ACC112 (cell line): ENCODE results near the gene BZW1.
"Not testable (repeated sequence)": the region's sequence is repeated elsewhere in the genome, so short reads cannot be mapped to it uniquely, and the experiment has no call there.

ENCODE experiments used
- H2AFZ ChIP-seq: fragments of 200-600 bp; sonication (generic); one replicate; pipeline ENCODE4 v1.6.0; 2017; ENCODE audit warnings: antibody characterized with exemption, low read length; ENCODE audit not compliant: unreplicated experiment
- H3K27ac ChIP-seq: fragments of 200-600 bp; sonication (generic); 2 replicates; pipeline ENCODE4 v1.5.1; 2014; ENCODE audit warnings: low read depth, mild to moderate bottlenecking, antibody characterized with exemption, low read length, moderate library complexity
- H3K27me3 ChIP-seq: fragments of 200-600 bp; sonication (generic); 2 replicates; pipeline ENCODE4 v1.6.1; 2014; ENCODE audit warnings: mild to moderate bottlenecking, antibody characterized with exemption, low read length, moderate library complexity, mixed read lengths; ENCODE audit not compliant: insufficient read depth
- H3K36me3 ChIP-seq: fragments of 200-600 bp; sonication (generic); 2 replicates; pipeline ENCODE4 v1.6.1; 2016; ENCODE audit warnings: mild to moderate bottlenecking, antibody characterized with exemption, low read length, moderate library complexity, mixed read lengths; ENCODE audit not compliant: insufficient read depth
- H3K4me1 ChIP-seq: fragments of 200-600 bp; sonication (generic); one replicate; pipeline ENCODE4 v1.6.1; 2016; ENCODE audit warnings: low read length, mixed read lengths; ENCODE audit not compliant: insufficient read depth, unreplicated experiment, control insufficient read depth
- H3K4me3 ChIP-seq: fragments of 200-600 bp; sonication (generic); 2 replicates; pipeline ENCODE4 v1.5.1; 2014; ENCODE audit warnings: mild to moderate bottlenecking, low read depth, low read length
- H3K79me2 ChIP-seq: fragments of 200-600 bp; sonication (generic); one replicate; pipeline ENCODE4 v1.6.0; 2016; ENCODE audit warnings: low read length; ENCODE audit not compliant: control insufficient read depth, unreplicated experiment, insufficient read depth

Gene BZW1

DNA sequence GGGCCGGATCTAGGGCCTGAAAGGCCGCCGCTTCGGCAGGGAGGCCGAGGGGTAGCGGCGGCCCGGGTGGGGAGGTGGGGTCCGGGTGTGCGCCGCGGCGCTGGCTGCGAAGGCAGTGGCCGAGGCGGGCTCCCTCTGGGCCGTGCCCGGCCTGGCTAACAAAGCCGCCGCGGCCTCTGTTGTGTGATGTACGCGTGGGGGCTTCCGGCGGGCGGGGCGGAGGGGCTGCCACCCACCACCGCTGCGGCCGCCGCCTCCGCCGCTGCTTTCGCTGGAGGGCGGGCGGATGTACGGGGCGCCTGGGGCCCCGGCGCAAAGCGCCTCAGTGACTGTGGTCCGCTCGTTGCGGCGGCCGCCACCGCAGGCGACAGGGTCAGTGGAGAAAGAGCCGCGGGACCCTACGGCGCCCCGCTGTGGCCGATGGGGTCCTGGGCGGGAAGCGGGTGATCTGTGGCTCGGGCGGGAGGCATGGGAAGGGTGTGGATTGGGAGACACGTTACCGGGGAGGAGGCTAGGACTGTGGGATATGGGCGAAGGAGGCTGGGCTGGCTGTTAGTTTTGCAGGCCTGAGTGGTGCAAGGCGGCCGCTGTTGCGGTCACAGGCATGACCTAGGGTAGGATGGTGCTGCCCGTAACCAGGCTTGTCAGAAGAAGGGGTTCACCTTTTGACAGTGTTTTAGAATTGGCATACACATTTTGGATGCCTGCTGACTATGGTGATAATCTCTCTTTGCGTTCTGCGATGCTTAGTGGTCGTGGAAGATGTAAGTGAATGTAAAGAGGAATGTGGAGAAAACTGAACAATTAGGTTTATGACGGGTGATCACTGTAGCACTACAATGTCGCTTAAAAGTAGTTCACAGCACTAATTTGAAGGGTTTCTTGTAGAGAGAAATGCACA lies 662 bp downstream of the BZW1 start:
- peak overlapping the region; percentile 97 for H3K27ac ChIP-seq
- no peaks in the 10 kb centered on the region for H3K27me3 ChIP-seq
- no peak overlapping the region for H2AFZ ChIP-seq
- H3K36me3 ChIP-seq, result peaks cover 45% of the 10 kb centered on the region
- peaks cover 57% of the 10 kb centered on the region for H3K79me2 ChIP-seq
- peaks cover 42% of the 10 kb centered on the region for H3K4me1 ChIP-seq
- H3K4me3 ChIP-seq, result peak overlapping the region; percentile 90

DNA sequence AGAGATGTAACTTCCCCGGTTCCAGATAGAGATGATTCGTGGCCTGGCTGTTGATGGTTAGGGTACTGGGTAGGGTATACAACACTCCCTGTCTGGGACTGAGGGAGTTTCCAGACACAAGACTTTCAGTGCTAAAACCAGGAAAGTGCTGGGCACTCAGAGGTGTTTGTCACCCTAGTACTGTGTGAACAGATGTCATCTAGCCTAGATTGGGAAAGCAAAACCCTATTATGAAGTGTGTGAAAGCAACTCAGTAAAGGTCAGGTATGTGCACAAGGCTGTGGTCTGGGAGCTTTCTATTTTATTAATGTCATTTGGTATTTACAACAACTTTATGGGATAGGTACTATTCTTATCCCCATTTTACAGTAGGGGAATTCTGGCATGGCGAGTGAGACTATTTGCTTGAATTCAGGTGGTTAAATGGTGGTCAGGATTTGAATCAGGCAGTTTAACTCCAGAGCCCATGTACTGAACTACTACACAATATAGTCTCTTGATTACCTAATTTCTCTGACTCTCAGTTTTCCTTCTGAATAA lies 2.6 kb downstream of the BZW1 start:
- peaks cover 69% of the 10 kb centered on the region for H3K79me2 ChIP-seq

GRCh38 chr2:200814917-200815316 lies 3.2 kb downstream of the BZW1 start:
- peaks cover 71% of the 10 kb centered on the region for H3K36me3 ChIP-seq
- peak overlapping the region; percentile 90 for H3K4me3 ChIP-seq
- no peak overlapping the region for H2AFZ ChIP-seq
- H3K27ac ChIP-seq, result peak overlapping the region; percentile 97
- H3K79me2 ChIP-seq, result peaks cover 69% of the 10 kb centered on the region
- H3K4me1 ChIP-seq, result peaks cover 42% of the 10 kb centered on the region
- H3K27me3 ChIP-seq, result no peaks in the 10 kb centered on the region

More for the DNA sequence above, 2.6 kb downstream of the BZW1 start:
- H2AFZ ChIP-seq, result no peak overlapping the region
- H3K36me3 ChIP-seq, result peaks cover 65% of the 10 kb centered on the region
- no peaks in the 10 kb centered on the region for H3K27me3 ChIP-seq
- peak overlapping the region; percentile 97 for H3K27ac ChIP-seq
- H3K4me3 ChIP-seq, result peak overlapping the region; percentile 90
- peaks cover 48% of the 10 kb centered on the region for H3K4me1 ChIP-seq

GRCh38 chr2:200818732-200819131 lies 7.0 kb downstream of the BZW1 start:
- peaks cover 53% of the 10 kb centered on the region for H3K79me2 ChIP-seq
- H3K4me3 ChIP-seq, result not testable (repeated sequence)
- peaks cover 81% of the 10 kb centered on the region for H3K36me3 ChIP-seq

DNA sequence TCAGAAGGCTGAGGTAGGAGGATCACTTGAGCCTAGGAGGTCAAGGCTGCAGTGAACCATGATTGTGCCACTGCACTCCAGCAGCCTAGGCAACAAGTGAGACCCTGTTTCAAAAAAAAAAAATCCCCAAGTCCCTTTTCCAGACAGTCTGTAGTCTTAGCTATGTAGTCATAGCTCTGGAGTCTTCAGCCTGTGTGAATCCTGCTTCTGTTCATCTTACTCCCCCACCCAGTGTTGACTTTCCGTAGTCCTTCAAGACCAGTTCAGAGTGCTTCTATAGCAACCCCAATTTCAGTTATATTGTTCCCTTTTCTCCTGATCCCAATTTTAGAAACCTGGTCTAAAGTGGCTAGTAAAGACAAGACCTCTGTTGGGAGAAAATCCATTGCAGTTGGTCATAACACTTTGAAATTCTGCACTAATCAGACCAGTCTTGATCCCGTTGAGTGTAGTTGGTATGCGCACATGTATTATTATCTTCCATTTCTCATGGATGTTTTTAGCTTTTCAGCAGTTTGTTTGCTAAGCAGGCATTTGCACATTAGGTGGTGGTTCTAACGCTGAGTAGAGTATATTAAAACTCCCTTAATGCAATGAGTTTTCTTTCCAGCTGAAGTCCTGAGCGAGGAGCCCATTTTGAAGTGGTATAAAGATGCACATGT lies 9.0 kb downstream of the BZW1 start:
- peaks cover 70% of the 10 kb centered on the region for H3K36me3 ChIP-seq
- H3K79me2 ChIP-seq, result peaks cover 33% of the 10 kb centered on the region

More at GRCh38 chr2:200818732-200819131, 7.0 kb downstream of the BZW1 start:
- Histone ChIP-seq H3K4me1 (peaks cover 29% of the 10 kb centered on the region), H3K27ac (peak overlapping the region; percentile 44)
- H3K27me3 ChIP-seq, H2AFZ ChIP-seq: not testable (repeated sequence)

GRCh38 chr2:200821686-200822245 lies 10.1 kb downstream of the BZW1 start:
- no peak overlapping the region for H3K27ac ChIP-seq
- peaks cover 63% of the 10 kb centered on the region for H3K36me3 ChIP-seq
- H3K27me3 ChIP-seq, result no peaks in the 10 kb centered on the region
- H3K79me2 ChIP-seq, result peaks cover 22% of the 10 kb centered on the region
- no peak overlapping the region for H3K4me3 ChIP-seq
- H3K4me1 ChIP-seq, result peaks cover 6% of the 10 kb centered on the region
- H2AFZ ChIP-seq, result no peak overlapping the region

More for the DNA sequence above, 9.0 kb downstream of the BZW1 start:
- H3K27ac ChIP-seq, result no peak overlapping the region
- H3K4me3 ChIP-seq, result no peak overlapping the region
- no peaks in the 10 kb centered on the region for H3K27me3 ChIP-seq
- H3K4me1 ChIP-seq, result peaks cover 11% of the 10 kb centered on the region
- no peak overlapping the region for H2AFZ ChIP-seq

GRCh38 chr2:200828104-200828503 lies 16.4 kb downstream of the BZW1 start:
- Histone ChIP-seq H3K27me3 (no peaks in the 10 kb centered on the region), H2AFZ (no peak overlapping the region), H3K4me1 (no peaks in the 10 kb centered on the region), H3K4me3 (no peak overlapping the region), H3K36me3 (peaks cover 16% of the 10 kb centered on the region), H3K27ac (no peak overlapping the region), H3K79me2 (no peaks in the 10 kb centered on the region)

- no peak overlapping the region for H3K4me3 ChIP-seq
- H3K4me1 ChIP-seq, result no peaks in the 10 kb centered on the region
- H3K36me3 ChIP-seq, result peaks cover 15% of the 10 kb centered on the region
- no peaks in the 10 kb centered on the region for H3K79me2 ChIP-seq
- no peak overlapping the region for H3K27ac ChIP-seq
- no peak overlapping the region for H2AFZ ChIP-seq
- no peaks in the 10 kb centered on the region for H3K27me3 ChIP-seq
These were observed 17.0 kb downstream of the BZW1 start for GRCh38 chr2:200828572-200829257.

GRCh38 chr2:200829258-200829655 lies 17.5 kb downstream of the BZW1 start:
- Histone ChIP-seq H3K36me3 (0 out of 2 replicates have a peak, but pooled peaks cover 12% of the 10 kb centered on the region), H3K4me3 (no peak overlapping the region), H2AFZ (no peak overlapping the region), H3K27me3 (no peaks in the 10 kb centered on the region), H3K79me2 (no peaks in the 10 kb centered on the region), H3K4me1 (no peaks in the 10 kb centered on the region), H3K27ac (no peak overlapping the region)

- no peak overlapping the region for H3K4me3 ChIP-seq
- no peaks in the 10 kb centered on the region for H3K4me1 ChIP-seq
- H3K79me2 ChIP-seq, result no peaks in the 10 kb centered on the region
- no peaks in the 10 kb centered on the region for H3K27me3 ChIP-seq
- H2AFZ ChIP-seq, result no peak overlapping the region
- no peaks in the 10 kb centered on the region for H3K36me3 ChIP-seq
- no peak overlapping the region for H3K27ac ChIP-seq
These were observed 23.0 kb downstream of the BZW1 start for GRCh38 chr2:200834701-200835100.
